Thyroid gland (tissue), 4 donors: ENCODE measurements around the gene EXOC4.

Experiments
- CTCF ChIP-seq, 6 experiments: fragments of 200-600 bp in 3 of 6; fragments of 450-650 bp in 3 of 6; sonication (generic) in 3 of 6; IDR thresholded peaks; one replicate each; pipeline ENCODE4 v1.5.1; 2016 to 2019; ENCODE audit warnings: antibody characterized with exemption in 6 of 6, mild to moderate bottlenecking in 2 of 6, inconsistent platforms in 1 of 6, moderate library complexity in 1 of 6
- POLR2A ChIP-seq, 2 donors: fragments of 450-650 bp; IDR thresholded peaks; one replicate each; pipeline ENCODE4 v1.6.1; 2017; ENCODE audit warnings: antibody characterized with exemption in 2 of 2, mild to moderate bottlenecking in 2 of 2, moderate library complexity in 1 of 2

DNA sequence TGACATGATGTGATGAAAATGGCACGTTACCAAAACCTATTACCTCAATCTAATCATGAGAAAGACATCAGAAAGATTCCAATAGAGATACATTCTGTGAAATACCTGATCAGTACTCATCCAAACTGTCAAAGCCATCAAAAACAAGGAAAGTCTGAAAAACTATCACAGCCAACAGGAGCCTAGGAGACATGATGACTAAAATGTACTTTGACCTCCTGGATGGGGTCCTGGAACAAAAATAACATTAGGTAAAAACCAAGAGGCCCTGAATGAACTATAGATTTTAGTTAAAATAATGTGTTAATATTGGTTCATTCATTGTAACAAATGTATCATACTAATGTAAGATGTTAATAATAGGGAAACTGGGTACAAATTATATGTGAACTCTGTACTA lies 760.4 kb downstream of the EXOC4 start:
- TF ChIP-seq CTCF (IDR thresholded peaks at IDR 0.05) (no peak), POLR2A (IDR thresholded peaks at IDR 0.05) (no peak)
